Transverse colon (tissue), 4 donors: ENCODE results near the gene RERE. TPM values are rescaled to one million over a fixed set of nuclear protein-coding genes. Genes with fewer than 3 reads are reported as not detected.

ENCODE experiments used
- DNase-seq: peaks from one replicate; pipeline ENCODE4 v3.0.0-alpha.2; 2019
- H3K27ac ChIP-seq, 4 donors: fragments of 200-600 bp; sonication (generic); 2 replicates each; pipeline ENCODE4 v1.5.1; 2016 to 2018; ENCODE audit warnings: inconsistent platforms in 4 of 4
- H3K27me3 ChIP-seq: fragments of 200-600 bp; sonication (generic); 2 replicates; pipeline ENCODE4 v1.5.1; 2017; ENCODE audit warnings: inconsistent platforms
- H3K36me3 ChIP-seq, 4 donors: fragments of 200-600 bp; sonication (generic); 2 replicates each; pipeline ENCODE4 v1.5.1; 2017 to 2019; ENCODE audit warnings: inconsistent platforms in 4 of 4
- H3K4me1 ChIP-seq, 4 donors: fragments of 200-600 bp; sonication (generic); 2 replicates each; pipeline ENCODE4 v1.5.1; 2017 to 2020; ENCODE audit warnings: inconsistent platforms in 4 of 4
- H3K4me3 ChIP-seq, 4 donors: fragments of 200-600 bp; sonication (generic); 1 replicate in 1 of 4; 2 replicates in 3 of 4; pipeline versions ENCODE4 v1.5.1 to v1.6.1; 2017 to 2019; ENCODE audit warnings: inconsistent platforms in 4 of 4
- H3K9me3 ChIP-seq, 2 donors: fragments of 200-600 bp; sonication (generic); 2 replicates each; pipeline ENCODE4 v1.5.1; 2017 to 2019; ENCODE audit warnings: inconsistent platforms in 2 of 2
- CTCF ChIP-seq, 5 experiments: fragments of 200-600 bp in 3 of 5; fragments of 450-650 bp in 2 of 5; sonication (generic) in 3 of 5; IDR thresholded peaks; 1 replicate in 2 of 5; 2 replicates in 3 of 5; pipeline ENCODE4 v1.5.1; 2016 to 2017; ENCODE audit warnings: antibody characterized with exemption in 5 of 5, inconsistent platforms in 3 of 5, mild to moderate bottlenecking in 2 of 5, moderate library complexity in 1 of 5
- EP300 ChIP-seq: sonication (generic); formaldehyde crosslinking; IDR thresholded peaks from one replicate; pipeline ENCODE4 v1.6.1; 2017; ENCODE audit warnings: antibody characterized with exemption, low read depth
- POLR2A ChIP-seq: fragments of 450-650 bp; IDR thresholded peaks from one replicate; pipeline ENCODE4 v1.6.1; 2016; ENCODE audit warnings: antibody characterized with exemption, mild to moderate bottlenecking, moderate library complexity
- POLR2AphosphoS5 ChIP-seq, 3 donors: sonication (generic); formaldehyde crosslinking; IDR thresholded peaks; one replicate each; pipeline ENCODE4 v1.6.1; 2016; ENCODE audit warnings: antibody characterized with exemption in 3 of 3
- WGBS, 2 donors: methylation state at CpG; one replicate each; pipeline ENCODE4 v1.1.5; 2018; ENCODE audit warnings: low coverage in 1 of 2; 5-methylcytosine and 5-hydroxymethylcytosine counted together
- in situ Hi-C, 4 donors: fragments of 200-750 bp; cut with MboI; loops; one replicate each; pipeline versions ENCODE4 v1.15.0 to v1.15.1; 2017; ENCODE audit warnings: low sequenced_read_pairs in 3 of 4, low pct_ligation_motif_present in 1 of 4, low pct_unique_long_range_greater_than_20kb in 1 of 4
- intact Hi-C: fragments of 100-400 bp; cut with DNase I; formaldehyde crosslinking; loops from one replicate; pipeline ENCODE4 v1.15.1; 2023; ENCODE audit warnings: low total_unique reads
- total RNA-seq, 4 donors: library from RNA; depleted of rRNA; stranded (reverse); fragments of >200 nt; gene quantifications; one replicate each; pipeline ENCODE4 v1.1.0, GENCODE V29; 2016

The RERE gene
- total RNA-seq, 4 donors from 2014 or later = 80.3 to 657 (median 105) TPM

- H3K36me3 ChIP-seq = no peaks in the 10 kb centered on the region
- no peak for TF ChIP-seq CTCF (IDR thresholded peaks at IDR 0.05)
- TF ChIP-seq POLR2AphosphoS5 (IDR thresholded peaks at IDR 0.05) = no peak
- TF ChIP-seq POLR2A = no peak
- no peak for TF ChIP-seq EP300
- peaks cover 0 to 5% (median 1%) of the 10 kb centered on the region in 4 donors for H3K4me1 ChIP-seq
- no peaks in the 10 kb centered on the region for H3K27me3 ChIP-seq
- intact Hi-C loops (no loop called here), in situ Hi-C loops (no loop called here)
- H3K4me3 ChIP-seq = no peak overlapping the region
- DNase-seq = no peak
- no peaks in the 10 kb centered on the region for H3K9me3 ChIP-seq
- 56 to 64% methylated on average over 5 to 7 of the region's 7 CpGs for WGBS, 2 donors
- no peak overlapping the region for H3K27ac ChIP-seq
Measured at GRCh38 chr1:8604041-8604945, 213.1 kb downstream of the RERE start.

GRCh38 chr1:8603220-8603616 is 214.2 kb downstream of the RERE start:
- no peaks in the 10 kb centered on the region for H3K27me3 ChIP-seq
- no peak overlapping the region for H3K27ac ChIP-seq
- intact Hi-C loops = no loop called here
- no peak overlapping the region for H3K4me3 ChIP-seq
- H3K4me1 ChIP-seq = peaks cover 0 to 13% (median 9%) of the 10 kb centered on the region in 4 donors
- 84 to 85% methylated on average over 4 of the region's 4 CpGs for WGBS, 2 donors
- in situ Hi-C loops = no loop called here
- TF ChIP-seq EP300 (no peak), POLR2AphosphoS5 (IDR thresholded peaks at IDR 0.05) (no peak), CTCF (IDR thresholded peaks at IDR 0.05) (no peak), POLR2A (no peak)
- H3K36me3 ChIP-seq = no peaks in the 10 kb centered on the region
- no peak for DNase-seq
- H3K9me3 ChIP-seq = no peaks in the 10 kb centered on the region

GRCh38 chr1:8602471-8603219 is 214.8 kb downstream of the RERE start:
- TF ChIP-seq POLR2AphosphoS5 (IDR thresholded peaks at IDR 0.05) (no peak), CTCF (IDR thresholded peaks at IDR 0.05) (no peak), POLR2A (no peak), EP300 (no peak)
- Histone ChIP-seq H3K4me1 (peaks cover 0 to 16% (median 12%) of the 10 kb centered on the region in 4 donors), H3K4me3 (no peak overlapping the region), H3K9me3 (no peaks in the 10 kb centered on the region), H3K27ac (no peak overlapping the region), H3K27me3 (no peaks in the 10 kb centered on the region), H3K36me3 (no peaks in the 10 kb centered on the region)
- WGBS, 2 donors = 61 to 72% methylated on average over 4 to 5 of the region's 5 CpGs
- in situ Hi-C loops (no loop called here), intact Hi-C loops (no loop called here)
- DNase-seq = no peak

- peak overlapping the region in 2 of 4 donors; percentile 6 to 23 for H3K27ac ChIP-seq
- intact Hi-C loops = no loop called here
- TF ChIP-seq POLR2A = no peak
- no peak for TF ChIP-seq POLR2AphosphoS5 (IDR thresholded peaks at IDR 0.05)
- no peak for TF ChIP-seq CTCF (IDR thresholded peaks at IDR 0.05)
- no peak for TF ChIP-seq EP300
- peaks cover 4 to 26% (median 17%) of the 10 kb centered on the region in 4 donors for H3K4me1 ChIP-seq
- no peaks in the 10 kb centered on the region for H3K36me3 ChIP-seq
- H3K9me3 ChIP-seq = no peaks in the 10 kb centered on the region
- in situ Hi-C loops = no loop called here
- 82 to 87% methylated on average over 1 of the region's 1 CpG for WGBS, 2 donors
- H3K27me3 ChIP-seq = no peaks in the 10 kb centered on the region
- no peak for DNase-seq
- H3K4me3 ChIP-seq = no peak overlapping the region
Measured at GRCh38 chr1:8600336-8600735, 217.1 kb downstream of the RERE start.
